H54 (cell line): ENCODE measurements around the gene FCER1G.
"Not testable (repeated sequence)": the region's sequence is repeated elsewhere in the genome, so short reads cannot be mapped to it uniquely, and the experiment has no call there.

Experiments
- DNase-seq: peaks from one replicate; pipeline ENCODE4 v3.0.0; 2011; ENCODE audit warnings: low spot score, mixed read lengths; ENCODE audit not compliant: insufficient read length
- FAIRE-seq: peaks from 3 replicates; lab custom pipeline; 2011; peaks lifted over from hg19 to GRCh38; lab: Jason Lieb, UNC
- POLR2A ChIP-seq: IDR thresholded peaks from 2 replicates; pipeline ENCODE4 v1.6.1; 2011; ENCODE audit warnings: low read depth, mild to moderate bottlenecking, low read length

FCER1G gene

GRCh38 chr1:161225534-161226319, 10.6 kb downstream of the FCER1G start, which contains the start of gene TOMM40L:
TOMM40L (plus strand) TSS chr1:161226060; CDS start chr1:161226490, 430 bp downstream.
- DNase-seq = peak; percentile 86
- FAIRE-seq = peak; percentile 41

GRCh38 chr1:161226320-161226711, 11.2 kb downstream of the FCER1G start:
- no peak for TF ChIP-seq POLR2A
- FAIRE-seq = no peak
- DNase-seq = no peak

More at GRCh38 chr1:161225534-161226319, 10.6 kb downstream of the FCER1G start, which contains the start of gene TOMM40L:
- TF ChIP-seq POLR2A = peak; percentile 53

- TF ChIP-seq POLR2A = no peak
- no peak for FAIRE-seq
- no peak for DNase-seq
These were observed 11.7 kb downstream of the FCER1G start for GRCh38 chr1:161226759-161227158.

GRCh38 chr1:161227196-161227871, 12.2 kb downstream of the FCER1G start:
- FAIRE-seq = no peak
- TF ChIP-seq POLR2A = no peak
- DNase-seq = peak; percentile 66

GRCh38 chr1:161228032-161228431, 12.9 kb downstream of the FCER1G start:
- DNase-seq (no peak), FAIRE-seq (no peak)
- TF ChIP-seq POLR2A = no peak

GRCh38 chr1:161229896-161230295, 14.8 kb downstream of the FCER1G start:
- FAIRE-seq (no peak), DNase-seq (no peak)
- no peak for TF ChIP-seq POLR2A

- FAIRE-seq (no peak), DNase-seq (no peak)
These were observed 15.7 kb downstream of the FCER1G start for GRCh38 chr1:161230762-161231161.

GRCh38 chr1:161233102-161233501, 18.0 kb downstream of the FCER1G start:
- DNase-seq (no peak), FAIRE-seq (no peak)

More at GRCh38 chr1:161230762-161231161, 15.7 kb downstream of the FCER1G start:
- no peak for TF ChIP-seq POLR2A

GRCh38 chr1:161235957-161236775, 21.1 kb downstream of the FCER1G start:
- FAIRE-seq = no peak

More at GRCh38 chr1:161233102-161233501, 18.0 kb downstream of the FCER1G start:
- no peak for TF ChIP-seq POLR2A

GRCh38 chr1:161238039-161238473, 23.0 kb downstream of the FCER1G start, which contains the start of gene NR1I3:
NR1I3 (minus strand) TSS chr1:161238203; CDS start chr1:161236565, 1,638 bp downstream.
- TF ChIP-seq POLR2A = no peak
- FAIRE-seq = no peak
- no peak for DNase-seq

More at GRCh38 chr1:161235957-161236775, 21.1 kb downstream of the FCER1G start:
- DNase-seq = no peak
- TF ChIP-seq POLR2A = no peak

GRCh38 chr1:161241682-161242081, 26.6 kb downstream of the FCER1G start:
- no peak for DNase-seq
- no peak for FAIRE-seq
- TF ChIP-seq POLR2A = no peak

GRCh38 chr1:161242313-161242712, 27.2 kb downstream of the FCER1G start:
- no peak for DNase-seq
- no peak for FAIRE-seq
- no peak for TF ChIP-seq POLR2A

GRCh38 chr1:161244888-161245287, 29.8 kb downstream of the FCER1G start:
- TF ChIP-seq POLR2A = no peak
- no peak for DNase-seq
- FAIRE-seq = no peak

- not testable (repeated sequence) for DNase-seq
These were observed 35.0 kb downstream of the FCER1G start for GRCh38 chr1:161250100-161250499.

More at GRCh38 chr1:161250100-161250499, 35.0 kb downstream of the FCER1G start:
- FAIRE-seq = not testable (repeated sequence)
